Breast epithelium (tissue), 3 donors: Measurements from ENCODE around the gene INVS.

Source experiments
- CTCF ChIP-seq, 3 donors: fragments of 450-650 bp; IDR thresholded peaks; one replicate each; pipeline ENCODE4 v1.5.1; 2016 to 2017; ENCODE audit warnings: antibody characterized with exemption in 3 of 3, mild to moderate bottlenecking in 3 of 3, moderate library complexity in 3 of 3
- POLR2A ChIP-seq: fragments of 450-650 bp; IDR thresholded peaks from one replicate; pipeline ENCODE4 v1.6.1; 2016; ENCODE audit warnings: antibody characterized with exemption, mild to moderate bottlenecking, moderate library complexity

GRCh38 chr9:100066539-100066938 is 32.5 kb upstream of the INVS start:
- TF ChIP-seq CTCF (IDR thresholded peaks at IDR 0.05) (no peak), POLR2A (no peak)
